Activated T-helper 1 cell treated with Interleukin-2 at 50 U/mL for 16 hours (primary cell): ENCODE measurements around the gene TNIK.
A peak's percentile ranks its signal among the peaks of the same experiment; 100 is the strongest.

ENCODE experiments used
- DNase-seq: peaks from one replicate; pipeline ENCODE4 v3.0.0-alpha.2; 2020; ENCODE audit warnings: low read depth

Gene TNIK

DNA sequence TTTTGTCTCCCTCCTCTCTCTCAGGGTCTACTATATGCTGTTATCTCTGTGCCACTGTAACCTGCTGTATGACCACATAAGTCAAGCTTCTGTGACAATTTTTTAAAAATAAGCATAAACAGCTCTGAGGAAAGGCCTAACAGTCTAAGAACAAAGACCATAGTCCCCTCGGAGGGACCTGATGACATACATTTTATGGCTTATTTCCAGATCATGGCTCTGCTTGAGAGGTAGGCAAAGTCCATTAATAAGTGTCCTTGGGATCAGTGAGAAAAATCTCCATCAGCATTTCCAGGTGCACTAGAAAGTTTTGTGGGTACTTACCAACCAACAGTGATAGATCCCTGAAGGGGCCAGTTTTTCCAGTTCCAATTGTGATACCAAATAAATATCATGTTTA, 123.8 kb downstream of the TNIK start:
- no peak for DNase-seq

DNA sequence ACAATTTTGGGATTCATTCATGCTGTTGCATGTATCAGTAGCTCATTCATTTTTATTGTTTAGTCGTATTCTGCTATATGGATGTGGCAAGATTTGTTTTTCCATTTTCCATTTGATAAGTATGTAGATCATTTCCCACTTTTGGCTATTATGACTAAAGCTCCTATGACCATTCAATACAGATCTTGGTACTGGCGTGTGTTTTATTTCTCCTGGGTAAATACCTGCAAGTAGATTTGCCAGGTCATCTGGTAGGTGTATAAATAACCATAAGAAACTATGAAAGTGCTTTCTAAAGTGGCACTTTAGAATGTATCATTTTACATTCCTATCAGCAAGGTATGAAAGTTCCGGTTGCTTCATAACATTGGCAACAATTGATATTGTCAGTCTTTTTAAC, 124.6 kb downstream of the TNIK start:
- no peak for DNase-seq

DNA sequence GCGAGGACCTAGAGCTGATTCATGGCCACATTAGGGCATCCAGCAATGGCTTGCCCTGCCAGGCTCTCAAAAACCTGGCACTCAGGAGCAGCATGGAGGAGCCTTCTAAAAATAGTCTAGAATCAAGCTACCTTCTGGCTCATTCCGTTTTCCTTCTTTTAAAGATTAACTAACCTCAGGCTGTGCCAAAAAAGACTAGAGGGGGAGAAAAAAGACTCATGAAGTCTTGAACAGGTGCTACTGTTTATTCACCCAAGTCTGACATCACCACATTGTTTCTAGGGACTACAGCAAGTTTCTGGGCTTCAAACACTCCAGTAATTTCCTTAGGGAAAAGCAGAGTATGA, 125.8 kb downstream of the TNIK start:
- DNase-seq: no peak

DNA sequence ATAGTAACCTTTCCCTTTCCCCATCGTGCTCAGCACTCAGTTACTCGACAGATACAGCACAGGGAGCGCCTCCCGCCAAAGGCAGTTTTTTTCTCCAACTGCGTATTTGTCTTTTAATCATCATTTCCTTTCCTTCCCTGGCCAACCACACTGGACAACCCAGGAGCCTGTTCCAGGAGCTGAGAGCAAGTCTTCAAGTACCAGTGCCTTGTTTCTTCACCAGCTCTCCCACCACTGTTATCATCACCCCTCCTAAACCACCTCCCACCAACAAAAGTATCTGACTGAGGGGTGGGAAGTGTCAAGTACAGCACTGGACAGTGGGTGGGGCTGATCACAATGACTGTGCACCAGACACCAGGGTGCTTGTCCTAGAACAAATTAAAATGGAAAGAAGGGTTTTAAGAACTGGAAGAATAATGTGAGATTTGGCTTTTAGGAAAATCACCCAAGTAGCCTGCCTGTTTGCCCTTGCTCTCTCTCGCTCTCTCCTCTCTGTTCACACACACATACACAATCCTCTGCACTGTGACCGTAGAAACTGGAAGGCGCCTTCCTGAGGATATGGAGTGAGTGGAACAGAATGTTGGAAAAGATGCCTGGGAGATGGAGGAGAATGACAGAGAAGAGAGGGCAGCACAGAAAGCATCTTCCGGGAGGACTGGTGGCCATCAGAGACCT, 126.3 kb downstream of the TNIK start:
- DNase-seq: no peak

DNA sequence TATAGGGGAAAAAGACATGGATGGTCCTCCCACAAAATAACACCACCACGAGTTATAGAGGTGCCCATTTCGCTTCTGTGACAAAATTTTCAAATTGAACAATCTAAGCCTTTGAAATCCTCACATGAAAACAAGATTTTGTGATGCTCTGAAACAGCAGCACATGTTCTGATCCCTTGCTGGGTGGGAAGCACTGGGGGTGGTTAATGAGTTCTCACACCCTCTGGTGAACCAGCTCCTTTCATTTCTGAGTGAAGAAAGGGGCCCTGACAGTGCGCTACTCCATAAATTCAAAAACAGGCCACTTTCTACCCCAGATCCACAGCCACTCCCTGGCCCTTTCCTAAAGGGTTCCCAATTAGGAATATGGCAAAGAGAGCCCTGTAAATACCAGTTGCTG, 129.3 kb downstream of the TNIK start:
- DNase-seq: no peak

DNA sequence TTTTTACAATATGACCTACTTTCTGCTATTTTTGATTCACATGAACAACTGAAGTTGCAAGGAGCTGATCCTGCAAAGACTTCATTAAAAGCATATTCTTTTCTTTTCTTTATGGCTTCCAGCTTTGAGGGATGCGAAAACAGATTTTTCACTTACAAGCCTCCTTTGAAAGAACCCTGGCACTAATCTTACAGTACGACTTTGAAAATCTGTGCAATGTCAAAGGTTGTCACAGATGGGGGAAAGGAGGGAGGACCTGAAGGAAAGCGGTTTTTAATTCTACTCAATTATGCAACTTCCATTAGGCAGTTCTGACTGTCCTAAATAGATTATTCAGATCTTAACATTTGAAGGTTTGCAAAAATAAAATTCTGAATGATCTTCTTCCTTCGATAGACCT, 130.5 kb downstream of the TNIK start:
- DNase-seq: no peak

DNA sequence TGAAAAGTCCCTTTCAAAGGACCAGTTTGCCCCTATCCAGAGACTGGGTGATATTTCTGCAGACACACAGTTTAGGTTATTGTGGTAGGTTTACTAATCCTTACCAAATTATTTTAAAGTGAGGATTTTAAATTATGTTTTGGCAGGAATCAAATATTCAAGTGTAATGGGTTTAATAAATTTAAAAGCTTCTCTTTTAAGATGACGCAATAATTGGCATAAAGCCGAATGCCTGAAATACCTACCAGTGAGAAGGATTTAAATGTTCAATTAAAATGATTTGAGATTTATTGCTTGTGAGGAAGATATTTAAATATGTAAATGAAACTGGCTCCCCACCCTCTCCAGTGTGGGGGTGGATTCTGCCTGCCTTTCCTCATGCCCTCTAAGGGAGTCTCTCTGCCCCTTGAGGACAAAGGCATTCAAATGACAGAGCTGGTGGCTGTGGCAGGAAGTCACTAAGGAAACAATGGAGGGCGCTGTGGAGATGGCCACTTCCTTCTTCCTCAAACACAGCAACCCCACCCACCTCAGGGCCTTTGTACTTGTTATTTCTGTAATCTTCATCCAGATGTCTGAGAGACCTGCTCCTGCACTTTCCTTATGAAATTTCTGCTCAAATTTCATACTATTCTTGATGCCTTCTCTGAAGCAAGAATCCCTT, 131.7 kb downstream of the TNIK start:
- peak; percentile 20 for DNase-seq

DNA sequence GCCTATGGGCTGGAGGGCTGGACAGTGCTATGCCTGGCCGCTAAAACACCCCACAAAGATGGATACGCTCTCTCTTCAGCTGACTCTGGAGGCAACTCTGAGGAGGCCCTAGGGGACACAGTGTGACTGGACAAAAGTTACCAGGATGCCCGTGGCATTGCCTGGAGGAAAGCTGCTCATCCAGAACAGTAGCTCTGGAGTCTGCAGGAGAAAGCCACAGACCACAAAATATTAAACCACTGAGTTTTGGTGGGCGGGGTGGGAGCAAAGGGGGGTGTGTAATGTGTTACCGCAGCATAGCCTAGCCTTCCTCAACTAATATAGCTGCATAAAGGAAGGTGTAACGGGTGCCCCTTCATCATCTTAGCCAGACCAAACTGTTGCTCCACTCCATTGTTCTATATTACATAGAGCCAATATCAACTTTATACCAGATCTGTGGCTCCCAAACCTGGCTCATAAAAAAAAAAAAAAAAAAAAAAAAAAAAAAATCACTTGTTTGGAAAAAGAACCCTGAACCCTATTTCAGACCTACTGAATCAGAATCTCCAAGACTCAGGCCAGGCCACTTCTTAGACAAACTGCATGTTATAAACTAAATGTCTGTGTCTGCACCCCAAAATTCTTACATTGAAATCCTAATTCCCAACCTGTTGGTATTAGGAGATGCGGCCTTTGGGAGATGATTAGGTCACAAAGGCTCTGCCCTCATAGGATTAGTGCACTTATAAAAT, 132.6 kb downstream of the TNIK start:
- DNase-seq: no peak

DNA sequence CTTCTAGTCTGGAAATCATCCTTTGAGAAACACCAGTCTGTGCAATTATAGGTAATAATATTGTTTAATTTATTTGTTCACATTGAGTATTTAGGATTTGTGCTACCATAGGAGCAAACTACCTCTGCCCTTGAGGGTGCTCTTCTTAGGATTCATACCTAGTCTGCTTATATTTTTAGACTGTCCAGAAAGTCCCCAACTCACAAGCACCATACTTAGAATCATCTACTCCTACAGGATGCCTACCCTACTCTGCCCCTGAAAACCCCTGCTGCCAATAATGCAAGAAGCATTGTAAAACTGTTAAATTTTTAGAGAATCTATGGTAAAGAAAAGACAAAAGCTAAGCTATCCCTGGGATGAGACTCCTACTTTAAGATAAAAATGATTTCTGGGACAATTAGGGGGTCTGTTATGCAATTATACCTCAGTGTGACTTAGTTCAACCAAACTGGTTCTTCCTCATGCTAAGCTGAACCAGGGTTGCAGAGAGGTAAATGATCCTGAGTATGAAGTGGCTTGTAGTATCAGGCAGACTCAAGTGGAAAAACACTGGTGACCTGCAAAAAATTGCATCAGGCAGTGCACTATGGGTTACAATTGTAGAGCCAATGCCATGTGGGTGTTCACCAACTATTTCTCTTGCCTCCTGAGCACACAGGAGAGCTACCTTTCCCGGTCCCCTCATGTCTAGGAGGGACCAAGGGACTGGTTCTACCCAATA, 133.3 kb downstream of the TNIK start:
- no peak for DNase-seq

DNA sequence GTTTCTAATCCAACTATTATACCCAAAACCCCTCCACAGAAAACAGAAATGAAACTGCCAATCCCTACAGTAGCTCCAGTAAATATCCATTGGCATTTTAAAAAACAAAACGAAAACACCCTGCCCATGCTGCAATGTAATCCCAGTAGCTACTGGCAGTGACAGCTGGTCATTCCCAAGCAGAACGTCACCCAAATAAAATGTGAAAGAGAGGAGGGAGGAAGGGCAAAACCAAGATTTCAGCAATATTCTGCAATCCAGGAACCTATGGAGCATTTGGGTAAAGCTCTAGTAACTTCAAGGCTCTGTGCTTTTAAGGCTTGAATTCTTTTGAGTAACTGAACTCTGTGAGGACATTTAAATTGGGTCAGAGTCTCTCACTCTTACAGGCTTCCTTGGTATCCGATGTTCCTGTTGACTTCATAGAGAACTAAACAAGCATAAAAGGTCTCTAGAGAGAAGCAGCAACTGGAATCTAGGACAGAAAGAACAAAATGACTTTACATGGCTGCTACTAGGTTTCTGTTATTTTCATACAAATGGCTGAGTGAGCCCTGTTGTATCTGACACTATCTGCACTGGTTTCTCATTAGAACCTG, 136.2 kb downstream of the TNIK start:
- DNase-seq: no peak

DNA sequence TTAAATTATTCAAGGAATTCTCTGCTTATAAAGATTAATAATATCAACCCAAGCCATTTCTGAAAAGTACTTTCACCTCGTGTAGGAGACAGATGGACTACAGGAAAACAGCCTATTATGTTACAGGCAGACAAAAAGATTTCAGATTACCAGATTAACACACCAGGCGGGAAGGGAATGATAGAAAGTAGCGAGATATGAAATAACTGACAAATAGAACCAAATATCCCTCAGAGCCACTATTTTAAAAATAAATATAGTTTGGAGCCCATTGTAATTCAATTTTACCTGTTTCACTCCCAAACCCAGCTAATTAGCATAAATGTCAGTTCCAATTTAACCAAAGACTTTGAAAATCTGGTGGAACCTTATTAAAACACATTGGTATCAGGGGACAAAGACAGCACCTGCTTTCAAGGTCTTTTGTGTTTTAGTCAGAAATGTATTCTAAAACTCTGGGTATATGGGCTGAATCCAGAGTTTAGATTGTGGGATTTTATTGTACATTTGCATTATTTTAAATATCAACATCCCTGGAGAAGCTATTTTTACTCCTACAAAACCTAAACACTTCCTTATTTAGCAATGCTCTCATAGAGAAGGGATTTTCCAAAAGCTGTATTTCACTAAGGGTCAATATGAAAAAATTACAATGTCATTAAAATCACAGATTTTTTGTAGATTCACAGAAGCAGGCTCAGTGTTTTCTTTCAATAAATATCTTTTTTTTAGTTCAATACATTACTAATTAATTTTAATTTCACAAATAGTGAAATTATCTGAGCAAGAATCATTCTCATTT, 138.4 kb downstream of the TNIK start:
- DNase-seq: no peak

DNA sequence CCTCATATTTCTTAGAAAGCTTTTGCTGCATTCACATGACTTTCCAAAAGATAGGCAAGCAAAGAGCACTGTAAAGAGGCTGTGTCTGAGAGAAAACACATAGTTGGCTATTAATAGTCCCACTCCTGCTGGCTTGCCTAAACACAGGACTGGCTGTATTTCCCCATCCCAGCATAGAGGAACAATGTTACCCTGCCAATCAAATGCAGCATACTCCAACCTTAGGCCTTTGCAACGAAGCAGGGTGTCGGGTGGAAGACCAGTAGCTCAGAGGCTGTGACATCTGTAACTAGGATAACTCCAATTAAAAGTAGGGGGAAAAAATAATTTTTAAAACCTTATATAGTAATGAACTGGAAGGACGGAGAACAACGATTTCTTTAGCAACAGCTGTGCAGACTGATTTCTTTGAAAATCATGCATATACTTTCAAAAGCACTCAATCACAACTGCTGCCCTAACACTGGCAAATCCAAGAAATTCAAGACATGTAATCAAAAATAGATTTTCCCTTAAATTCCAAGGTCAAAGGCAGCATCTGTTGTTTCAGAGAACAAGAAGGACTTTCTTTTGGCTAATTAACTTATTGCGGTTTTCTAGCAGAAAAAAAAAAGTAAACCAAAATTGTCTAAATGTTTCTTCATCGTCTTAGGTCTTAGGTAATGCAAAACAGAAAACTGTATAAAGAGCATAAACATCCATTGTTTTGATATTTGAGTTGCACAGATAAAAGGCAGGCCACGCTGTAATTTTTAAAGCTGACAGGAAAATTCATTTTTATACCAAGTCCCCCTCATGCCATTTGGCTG, 139.3 kb downstream of the TNIK start:
- DNase-seq: no peak

DNA sequence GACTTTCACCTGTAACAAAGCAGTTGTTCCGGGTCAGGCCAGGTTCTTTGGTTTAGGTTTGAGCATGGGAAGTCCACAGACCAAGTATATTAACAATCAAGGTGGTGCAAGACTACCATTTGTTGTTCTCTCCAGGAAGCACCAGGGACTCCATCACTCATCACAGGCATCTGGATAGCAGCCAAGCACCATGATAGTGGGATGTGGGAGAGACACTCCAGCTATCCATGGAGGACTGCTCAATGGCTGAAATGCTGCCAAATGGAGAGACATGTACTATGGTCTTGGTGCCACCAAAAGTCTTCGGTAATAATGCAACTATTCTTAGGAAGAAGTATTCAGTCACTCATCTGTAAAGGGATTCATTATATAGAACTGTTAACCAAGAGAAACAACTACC, 143.0 kb downstream of the TNIK start:
- DNase-seq: no peak

DNA sequence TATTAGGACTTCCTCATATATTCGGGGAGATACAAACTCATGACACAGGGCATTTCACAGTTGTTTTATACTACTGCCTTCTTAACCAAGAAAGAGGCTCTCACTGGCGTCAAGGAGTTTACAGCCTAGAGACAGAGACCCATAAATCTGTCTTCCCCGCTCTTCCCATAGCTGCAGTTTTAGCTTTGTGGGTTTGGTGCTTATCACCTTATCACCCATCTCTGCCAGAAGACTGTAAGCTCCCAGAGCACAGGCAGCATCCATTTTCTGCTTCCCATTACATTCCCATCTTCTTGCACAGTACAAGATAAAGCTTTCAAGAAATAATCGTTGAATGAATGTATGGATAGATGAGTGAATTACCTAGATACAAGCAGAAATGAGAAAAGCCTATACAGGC, 144.3 kb downstream of the TNIK start:
- no peak for DNase-seq

DNA sequence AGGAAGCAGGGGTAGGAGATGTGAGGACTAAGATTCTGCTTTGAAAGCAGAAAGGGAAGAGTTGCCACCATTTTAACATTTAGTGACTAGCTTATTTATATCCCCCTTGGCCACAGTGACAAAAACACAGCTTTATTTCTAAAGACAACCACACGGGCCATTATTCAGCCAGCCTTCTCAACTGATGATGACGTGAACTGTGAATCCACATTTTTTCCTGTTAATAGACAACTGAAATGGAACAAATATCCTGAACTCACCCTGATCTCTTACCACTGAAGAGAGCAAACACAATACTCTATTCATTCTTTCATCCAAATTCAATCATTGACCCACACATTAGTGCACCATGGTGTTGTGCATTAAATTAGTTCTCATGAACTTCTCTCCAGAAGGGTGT, 145.1 kb downstream of the TNIK start:
- DNase-seq: no peak

DNA sequence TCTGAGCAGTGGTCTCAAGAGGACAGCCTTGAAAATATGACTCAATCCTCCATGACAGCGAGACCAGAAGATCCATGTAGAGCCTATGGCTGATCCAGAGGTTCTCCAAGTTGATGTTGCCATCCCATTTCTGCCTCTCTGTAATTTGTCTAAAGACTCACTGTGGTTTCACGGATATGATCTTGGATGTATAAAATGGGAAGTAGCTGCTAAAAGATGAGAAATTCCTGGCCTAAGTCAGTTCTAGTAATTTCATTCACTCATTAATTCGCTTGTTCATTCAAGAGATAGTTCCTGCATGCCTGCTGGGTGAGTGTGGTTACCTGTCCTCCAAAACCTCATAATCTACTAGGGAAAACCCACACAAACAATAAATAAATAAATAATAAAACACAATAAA, 145.9 kb downstream of the TNIK start:
- DNase-seq: no peak

DNA sequence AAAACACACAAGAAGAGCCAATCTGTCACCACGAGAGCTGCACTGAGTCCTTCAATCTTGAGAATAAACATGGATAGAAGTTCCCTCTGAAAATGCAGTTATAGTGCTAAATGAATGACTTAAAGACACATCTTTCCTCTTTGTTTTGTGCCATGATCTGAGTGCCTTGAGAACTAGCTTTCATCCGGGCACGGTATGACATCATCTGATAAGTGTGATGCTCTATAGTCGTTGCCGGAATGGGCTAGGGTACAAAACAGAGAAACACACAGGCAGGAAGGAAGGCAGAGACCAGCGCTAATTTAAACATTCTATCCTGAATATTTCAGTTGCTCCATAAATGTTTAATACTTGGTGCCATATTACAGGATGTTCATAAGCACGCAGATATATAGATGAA, 146.5 kb downstream of the TNIK start:
- DNase-seq: no peak

DNA sequence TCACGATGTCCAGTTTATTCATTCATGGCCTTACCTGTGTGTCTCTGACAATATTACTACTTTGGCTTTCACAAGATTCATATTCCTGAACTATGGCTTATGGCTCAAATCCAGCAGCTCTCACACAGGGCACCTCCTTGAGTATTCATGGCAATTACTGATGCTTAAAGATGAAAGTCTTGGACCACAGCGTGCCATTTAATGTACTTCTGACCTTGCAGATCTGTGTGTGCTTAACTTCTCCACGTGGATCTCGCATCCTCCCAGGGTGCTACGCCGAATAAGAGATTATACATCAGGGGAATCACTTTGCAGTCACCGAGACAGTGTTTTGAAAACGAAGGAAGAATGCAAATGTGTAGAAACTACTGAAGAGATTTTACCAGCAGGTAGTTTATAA, 147.5 kb downstream of the TNIK start:
- no peak for DNase-seq

DNA sequence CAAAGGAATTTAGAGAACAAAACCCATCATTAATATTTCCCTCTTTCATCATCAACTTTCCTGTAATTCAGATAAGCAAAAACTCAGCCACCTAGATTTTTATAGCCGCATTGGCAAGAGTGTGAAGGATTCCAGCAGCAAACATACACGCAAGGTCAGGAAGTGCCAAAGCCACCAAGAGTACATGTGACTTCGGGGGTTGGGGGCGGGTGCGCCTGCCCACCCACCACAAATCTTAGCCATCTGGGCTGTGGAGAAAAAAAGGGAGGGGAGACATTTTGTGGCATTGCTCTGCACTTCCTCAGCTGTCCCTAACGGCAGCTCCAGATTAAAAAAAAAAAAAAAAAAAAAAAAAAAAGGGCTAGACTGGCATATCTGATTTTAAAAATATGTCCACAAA, 148.4 kb downstream of the TNIK start:
- no peak for DNase-seq

DNA sequence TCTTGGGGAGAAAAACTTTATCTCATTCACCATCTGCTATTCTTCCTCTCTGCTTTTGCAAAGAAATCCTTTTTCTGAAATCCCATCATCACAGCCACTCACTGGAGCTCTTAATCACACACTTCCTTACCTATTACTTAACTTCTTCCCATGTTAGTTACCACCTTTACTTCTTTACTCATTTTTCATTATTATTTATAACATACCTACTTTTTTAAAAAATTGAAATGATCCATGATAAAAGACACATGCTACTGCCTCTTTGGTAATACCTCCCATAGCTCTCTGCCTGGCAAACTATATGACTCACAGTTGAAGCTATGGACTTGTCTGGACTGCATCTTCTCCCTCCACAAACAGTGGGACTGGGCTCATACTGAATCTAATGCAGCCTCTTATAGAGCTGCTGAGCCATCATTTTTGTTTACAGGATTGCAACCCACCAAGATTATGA, 150.3 kb downstream of the TNIK start:
- DNase-seq: no peak

DNA sequence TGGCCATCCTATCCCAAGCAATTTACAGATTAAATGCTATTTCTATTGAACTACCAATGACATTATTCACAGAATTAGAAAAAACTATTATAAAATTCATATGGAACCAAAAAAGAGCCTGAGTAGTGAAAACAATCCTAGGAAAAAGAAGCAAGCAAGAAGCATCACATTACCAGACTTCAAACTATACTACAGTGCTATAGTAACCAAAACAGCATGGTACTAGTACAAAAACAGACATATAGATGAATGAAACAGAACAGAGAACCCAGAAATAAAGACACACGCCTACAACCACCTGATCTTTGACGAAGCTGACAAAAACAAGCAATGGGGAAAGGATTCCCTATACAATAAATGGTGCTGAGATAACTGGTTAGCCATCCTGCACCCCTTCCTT, 152.2 kb downstream of the TNIK start:
- DNase-seq: no peak
